Measurements from ENCODE around the gene FGFBP2.

- TF ChIP-seq CTCF (IDR thresholded peaks at IDR 0.05; ENCODE audit: low read length) (no peak), EZH2phosphoT487 (IDR thresholded peaks at IDR 0.05; ENCODE audit: low read length) (no peak), EZH2 (optimal IDR thresholded peaks at IDR 0.05; ENCODE audit: low read depth, low read length) (no peak)
These were observed 44.4 kb downstream of the FGFBP2 start for GRCh38 chr4:15918484-15919129.

Data from MM.1S (cell line).